MCF 10A (cell line): ENCODE data around the gene APOBEC3G. TPM values are rescaled to one million over a fixed set of nuclear protein-coding genes. Genes with fewer than 3 reads are reported as not detected.
"Not testable (repeated sequence)": the region's sequence is repeated elsewhere in the genome, so short reads cannot be mapped to it uniquely, and the experiment has no call there.

ENCODE experiments used
- Bru-seq: library from RNA; stranded (reverse); fragments of 400-500 nt; gene quantifications from one replicate; lab custom pipeline; 2021; lab: Mats Ljungman, UMichigan
- BruChase-seq, 2 experiments: library from RNA; stranded (reverse); fragments of 400-500 nt; gene quantifications; one replicate each; lab custom pipeline; 2021; lab: Mats Ljungman, UMichigan
- BruUV-seq: library from RNA; stranded (reverse); fragments of 400-500 nt; replicated peaks from 2 replicates; lab custom pipeline; 2021; lab: Mats Ljungman, UMichigan
- CTCF ChIA-PET: fragments of 300-600 bp; sonication (Branson Sonifier 250); formaldehyde crosslinking; extraction: SDS; loops from one replicate; lab custom pipeline; 2021; ENCODE audit warnings: antibody characterized with exemption, inconsistent platforms; lab: Yijun Ruan, JAX
- POLR2A ChIA-PET: fragments of 300-600, 350-650 bp; sonication (Branson Sonifier 250); formaldehyde crosslinking; extraction: SDS; loops from one replicate; lab custom pipeline; 2020; ENCODE audit warnings: antibody characterized with exemption, inconsistent platforms; lab: Yijun Ruan, JAX
- DNase-seq: peaks from one replicate; pipeline ENCODE4 v3.0.0-alpha.2; 2018; ENCODE audit not compliant: unreplicated experiment
- H3K27ac Mint-ChIP-seq: one replicate; pipeline ENCODE4 v1.8.0; 2022; ENCODE audit warnings: mild to moderate bottlenecking, low read depth, mixed read lengths; ENCODE audit not compliant: unreplicated experiment
- H3K27me3 Mint-ChIP-seq: one replicate; pipeline ENCODE4 v1.8.0; 2022; ENCODE audit warnings: mixed read lengths; ENCODE audit not compliant: insufficient read depth, unreplicated experiment
- H3K36me3 Mint-ChIP-seq: one replicate; pipeline ENCODE4 v1.8.0; 2022; ENCODE audit warnings: mild to moderate bottlenecking, moderate library complexity, mixed read lengths; ENCODE audit not compliant: insufficient read depth, unreplicated experiment
- H3K4me1 Mint-ChIP-seq: one replicate; pipeline ENCODE4 v1.8.0; 2022; ENCODE audit warnings: mixed read lengths; ENCODE audit not compliant: insufficient read depth, unreplicated experiment
- H3K4me3 Mint-ChIP-seq: one replicate; pipeline ENCODE4 v1.8.0; 2022; ENCODE audit warnings: mild to moderate bottlenecking, moderate library complexity, mixed read lengths; ENCODE audit not compliant: unreplicated experiment
- H3K9me3 Mint-ChIP-seq: one replicate; pipeline ENCODE4 v1.8.0; 2022; ENCODE audit warnings: mixed read lengths; ENCODE audit not compliant: unreplicated experiment
- intact Hi-C: fragments of 100-400 bp; cut with micrococcal nuclease; formaldehyde crosslinking; loops from 2 replicates; pipeline ENCODE4 v1.14.1; 2022
- long read RNA-seq: library from polyadenylated mRNA; stranded (forward); transcript quantifications from one replicate; pipeline ENCODE4 v2.0.0, GENCODE V29; 2022
- total RNA-seq: library from RNA; stranded (reverse); gene quantifications from 2 replicates; pipeline ENCODE4 v1.2.3, GENCODE V29; 2022
- TF ChIP-seq, protein P1 (sequence below): fragments of 200-600 bp; IDR thresholded peaks from one replicate; pipeline ENCODE4 v1.8.0; 2022; ENCODE audit warnings: antibody characterized with exemption, mild to moderate bottlenecking; ENCODE audit not compliant: unreplicated experiment

Gene APOBEC3G
- total RNA-seq (0.49 and 0.54 TPM in 2 replicates), Bru-seq, nascent RNA (percentile 14 among the genes with signal in this experiment), BruChase-seq, experiment 1, labeled RNA remaining after a 6-hour chase (percentile 17 among the genes with signal in this experiment), BruChase-seq, experiment 2, labeled RNA remaining after a 2-hour chase (percentile 8 among the genes with signal in this experiment)
- long read RNA-seq, result 0 reads

DNA sequence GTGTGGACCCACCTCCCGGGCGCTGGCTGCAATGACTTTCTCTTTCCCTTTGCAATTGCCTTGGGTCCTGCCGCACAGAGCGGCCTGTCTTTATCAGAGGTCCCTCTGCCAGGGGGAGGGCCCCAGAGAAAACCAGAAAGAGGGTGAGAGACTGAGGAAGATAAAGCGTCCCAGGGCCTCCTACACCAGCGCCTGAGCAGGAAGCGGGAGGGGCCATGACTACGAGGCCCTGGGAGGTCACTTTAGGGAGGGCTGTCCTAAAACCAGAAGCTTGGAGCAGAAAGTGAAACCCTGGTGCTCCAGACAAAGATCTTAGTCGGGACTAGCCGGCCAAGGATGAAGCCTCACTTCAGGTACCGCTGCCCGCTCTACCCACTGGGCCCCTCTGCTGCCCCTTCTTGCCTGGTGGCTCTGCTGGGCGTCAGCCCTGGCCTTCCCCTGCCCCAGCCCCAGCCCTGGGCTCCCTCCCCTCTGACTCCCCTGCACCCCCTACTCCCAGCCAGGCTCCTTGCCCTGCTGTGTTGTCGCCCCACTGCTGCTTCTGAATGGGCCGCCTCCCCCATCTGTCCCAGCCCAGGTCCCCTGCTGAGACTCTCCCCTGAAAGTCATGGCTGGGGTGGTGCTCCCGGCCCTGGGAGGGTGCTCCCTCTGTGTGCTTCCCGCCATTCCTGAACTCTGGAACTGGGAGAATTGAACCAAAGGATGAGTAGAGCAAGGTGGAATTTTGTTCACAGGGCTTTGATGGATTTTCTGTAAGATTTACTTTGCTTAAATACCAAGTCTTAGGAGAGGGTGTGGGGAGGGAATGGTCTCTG lies at the start of gene APOBEC3G:
TSS of gene APOBEC3G (plus strand) at position 250 of the 815 bp plus-strand sequence. CDS start at position 337, 87 bp downstream.
- H3K4me1 Mint-ChIP-seq, DNase-seq, BruUV-seq, H3K9me3 Mint-ChIP-seq, H3K27ac Mint-ChIP-seq, H3K36me3 Mint-ChIP-seq, CTCF ChIA-PET, intact Hi-C loops, H3K4me3 Mint-ChIP-seq, POLR2A ChIA-PET, H3K27me3 Mint-ChIP-seq: not testable (repeated sequence)

DNA sequence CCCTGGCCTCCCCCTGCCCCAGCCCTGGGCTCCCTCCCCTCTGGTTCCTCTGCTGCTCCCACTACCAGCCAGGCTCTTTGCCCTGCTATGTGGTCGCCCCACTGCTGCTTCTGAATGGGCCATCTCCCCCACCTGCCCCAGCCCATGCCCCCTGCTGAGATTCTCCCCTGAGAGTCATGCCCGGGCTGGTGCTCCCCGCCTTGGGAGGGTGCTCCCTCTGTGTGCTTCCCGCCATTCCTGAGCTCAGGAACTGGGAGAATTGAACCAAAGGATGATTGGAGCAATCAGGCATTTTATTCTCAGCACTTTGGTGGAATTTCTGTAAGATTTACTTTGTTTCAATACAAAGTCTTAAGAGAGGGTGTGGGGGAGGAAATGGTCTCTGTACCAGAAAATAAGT lies 49.4 kb upstream of the APOBEC3G start:
- TF ChIP-seq, protein P1, sequence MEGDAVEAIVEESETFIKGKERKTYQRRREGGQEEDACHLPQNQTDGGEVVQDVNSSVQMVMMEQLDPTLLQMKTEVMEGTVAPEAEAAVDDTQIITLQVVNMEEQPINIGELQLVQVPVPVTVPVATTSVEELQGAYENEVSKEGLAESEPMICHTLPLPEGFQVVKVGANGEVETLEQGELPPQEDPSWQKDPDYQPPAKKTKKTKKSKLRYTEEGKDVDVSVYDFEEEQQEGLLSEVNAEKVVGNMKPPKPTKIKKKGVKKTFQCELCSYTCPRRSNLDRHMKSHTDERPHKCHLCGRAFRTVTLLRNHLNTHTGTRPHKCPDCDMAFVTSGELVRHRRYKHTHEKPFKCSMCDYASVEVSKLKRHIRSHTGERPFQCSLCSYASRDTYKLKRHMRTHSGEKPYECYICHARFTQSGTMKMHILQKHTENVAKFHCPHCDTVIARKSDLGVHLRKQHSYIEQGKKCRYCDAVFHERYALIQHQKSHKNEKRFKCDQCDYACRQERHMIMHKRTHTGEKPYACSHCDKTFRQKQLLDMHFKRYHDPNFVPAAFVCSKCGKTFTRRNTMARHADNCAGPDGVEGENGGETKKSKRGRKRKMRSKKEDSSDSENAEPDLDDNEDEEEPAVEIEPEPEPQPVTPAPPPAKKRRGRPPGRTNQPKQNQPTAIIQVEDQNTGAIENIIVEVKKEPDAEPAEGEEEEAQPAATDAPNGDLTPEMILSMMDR, result no peak
- no peaks in the 10 kb centered on the region for H3K36me3 Mint-ChIP-seq
- BruUV-seq, result no TSS peak
- H3K4me3 Mint-ChIP-seq, result no peak overlapping the region
- ChIA-PET CTCF (interaction anchor here (0.6 kb wide), 2 partner anchors 21 to 25 kb away, joined by 3 to 4 read pairs; no protein-coding TSS in a partner anchor), POLR2A (no interaction called here)
- H3K4me1 Mint-ChIP-seq, result peaks cover 5% of the 10 kb centered on the region
- DNase-seq, result no peak
- no peaks in the 10 kb centered on the region for H3K9me3 Mint-ChIP-seq
- H3K27ac Mint-ChIP-seq, result no peak overlapping the region
- H3K27me3 Mint-ChIP-seq, result no peaks in the 10 kb centered on the region
- intact Hi-C loops, result no loop called here

DNA sequence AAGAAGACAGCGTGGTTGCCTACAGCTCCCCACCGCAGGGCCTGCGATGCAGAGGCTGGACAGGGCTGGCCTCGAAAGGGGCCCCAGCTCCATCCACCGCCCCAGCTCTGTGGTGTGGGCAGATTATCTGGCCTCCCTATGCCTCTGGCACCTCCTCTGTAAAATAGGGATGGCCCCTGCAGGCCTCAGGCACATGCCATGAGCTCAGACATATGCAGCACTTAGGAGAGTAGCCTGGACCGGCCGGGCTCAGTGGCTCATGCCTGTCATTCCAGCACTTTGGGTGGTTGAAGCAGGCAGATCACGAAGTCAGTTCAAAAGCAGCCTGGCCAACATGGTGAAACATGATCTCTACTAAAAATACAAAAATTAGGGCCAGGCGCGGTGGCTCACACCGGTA lies 48.8 kb upstream of the APOBEC3G start:
- ChIA-PET CTCF (interaction anchor here (0.6 kb wide), 1 partner anchor 26 kb away, joined by 3 read pairs; no protein-coding TSS in a partner anchor), POLR2A (no interaction called here)
- intact Hi-C loops, result no loop called here
- no peak overlapping the region for H3K27ac Mint-ChIP-seq
- H3K4me3 Mint-ChIP-seq, result no peak overlapping the region
- no peaks in the 10 kb centered on the region for H3K9me3 Mint-ChIP-seq
- DNase-seq, result no peak
- no peaks in the 10 kb centered on the region for H3K27me3 Mint-ChIP-seq
- no TSS peak for BruUV-seq
- no peaks in the 10 kb centered on the region for H3K36me3 Mint-ChIP-seq
- H3K4me1 Mint-ChIP-seq, result peaks cover 5% of the 10 kb centered on the region
- TF ChIP-seq, protein P1, result no peak

DNA sequence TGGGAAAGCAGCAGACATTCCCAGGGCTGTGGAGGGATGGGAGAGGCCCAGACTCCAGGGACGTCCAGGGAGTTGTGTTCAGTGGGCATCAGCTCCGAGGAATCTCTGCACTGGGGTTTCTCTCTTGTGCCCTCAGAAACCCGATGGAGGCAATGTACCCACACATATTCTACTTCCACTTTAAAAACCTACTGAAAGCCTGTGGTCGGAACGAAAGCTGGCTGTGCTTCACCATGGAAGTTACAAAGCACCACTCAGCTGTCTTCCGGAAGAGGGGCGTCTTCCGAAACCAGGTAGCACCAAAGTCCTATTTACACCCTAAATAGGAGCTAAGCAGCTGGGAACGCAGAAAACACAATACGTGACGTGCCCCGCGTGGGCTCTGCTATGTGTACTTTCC lies 47.8 kb upstream of the APOBEC3G start:
- ChIA-PET CTCF (interaction anchor here (0.7 kb wide), 1 partner anchor 26 kb away, joined by 4 read pairs; no protein-coding TSS in a partner anchor), POLR2A (interaction anchor here (0.6 kb wide), 1 partner anchor 99 kb away, joined by 3 read pairs; no protein-coding TSS in a partner anchor)
- no peak overlapping the region for H3K4me3 Mint-ChIP-seq
- no peaks in the 10 kb centered on the region for H3K27me3 Mint-ChIP-seq
- no peak for DNase-seq
- no peak overlapping the region for H3K27ac Mint-ChIP-seq
- no peaks in the 10 kb centered on the region for H3K9me3 Mint-ChIP-seq
- H3K4me1 Mint-ChIP-seq, result peaks cover 5% of the 10 kb centered on the region
- intact Hi-C loops, result no loop called here
- BruUV-seq, result no TSS peak
- H3K36me3 Mint-ChIP-seq, result no peaks in the 10 kb centered on the region
- TF ChIP-seq, protein P1, result no peak
